PC-9 (cell line): ENCODE results near the gene POMT2. TPM values are rescaled to one million over a fixed set of nuclear protein-coding genes. Genes with fewer than 3 reads are reported as not detected.

Source experiments
- BruUV-seq: library from RNA; stranded (reverse); fragments of 400-500 nt; replicated peaks from 2 replicates; lab custom pipeline; 2021; lab: Mats Ljungman, UMichigan
- CTCF ChIA-PET: fragments of 300-600 bp; sonication (Branson Sonifier 250); formaldehyde crosslinking; loops from one replicate; lab custom pipeline; 2022; ENCODE audit warnings: antibody characterized with exemption; lab: Charles Lee
- POLR2A ChIA-PET: fragments of 300-600 bp; sonication (Branson Sonifier 250); formaldehyde crosslinking; loops from one replicate; lab custom pipeline; 2022; ENCODE audit warnings: antibody characterized with exemption; ENCODE audit not compliant: unreplicated experiment; lab: Charles Lee
- DNase-seq, 2 experiments: peaks; one replicate each; pipeline versions ENCODE4 v3.0.0 to v3.0.0-alpha.2; 2015 to 2022; ENCODE audit warnings: mixed read lengths in 1 of 2
- H2AFZ ChIP-seq: fragments of 200-600 bp; sonication (generic); 2 replicates; pipeline ENCODE4 v1.8.1; 2017; ENCODE audit warnings: antibody characterized with exemption
- H3F3A ChIP-seq: fragments of 200-600 bp; sonication (generic); 2 replicates; pipeline ENCODE4 v1.8.1; 2017; ENCODE audit warnings: antibody characterized with exemption, mild to moderate bottlenecking, low read depth; ENCODE audit not compliant: insufficient read depth
- H3K27ac ChIP-seq: fragments of 200-600 bp; sonication (generic); 2 replicates; pipeline ENCODE4 v1.6.1; 2016; ENCODE audit warnings: mixed run types
- H3K27me3 ChIP-seq: fragments of 200-600 bp; sonication (generic); 2 replicates; pipeline ENCODE4 v1.6.1; 2016; ENCODE audit warnings: low read depth, mixed run types; ENCODE audit not compliant: insufficient read depth
- H3K36me3 ChIP-seq: fragments of 200-600 bp; sonication (generic); 2 replicates; pipeline ENCODE4 v1.6.1; 2016; ENCODE audit warnings: low read depth, mixed run types
- H3K4me1 ChIP-seq: fragments of 200-600 bp; sonication (generic); replicated peaks from 2 replicates; pipeline ENCODE4 v1.6.1; 2016; ENCODE audit warnings: mixed run types; ENCODE audit not compliant: insufficient read depth
- H3K4me2 ChIP-seq: fragments of 200-600 bp; sonication (generic); 2 replicates; pipeline ENCODE4 v1.6.1; 2017; ENCODE audit warnings: mixed run types
- H3K4me3 ChIP-seq: fragments of 200-600 bp; sonication (generic); 2 replicates; pipeline ENCODE4 v1.6.1; 2016; ENCODE audit warnings: mixed run types
- H3K79me2 ChIP-seq: fragments of 200-600 bp; sonication (generic); 2 replicates; pipeline ENCODE4 v1.6.1; 2017; ENCODE audit warnings: low read depth, mixed run types
- H3K9me2 ChIP-seq: fragments of 200-600 bp; sonication (generic); 2 replicates; pipeline ENCODE4 v1.8.1; 2017; ENCODE audit warnings: mild to moderate bottlenecking; ENCODE audit not compliant: insufficient read depth
- H3K9me3 ChIP-seq: fragments of 200-600 bp; sonication (generic); 2 replicates; pipeline ENCODE4 v1.8.1; 2016; ENCODE audit warnings: low read depth; ENCODE audit not compliant: insufficient read depth
- H4K20me1 ChIP-seq: fragments of 200-600 bp; sonication (generic); 2 replicates; pipeline ENCODE4 v1.8.1; 2017; ENCODE audit not compliant: insufficient read depth
- CTCF ChIP-seq: fragments of 200-600 bp; sonication (generic); conservative IDR thresholded peaks from 2 replicates; pipeline ENCODE4 v1.6.1; 2017; ENCODE audit warnings: mixed run types, antibody characterized with exemption, mild to moderate bottlenecking, moderate library complexity
- EZH2 ChIP-seq: fragments of 200-600 bp; sonication (generic); IDR thresholded peaks from 2 replicates; pipeline ENCODE4 v1.8.0; 2017; ENCODE audit warnings: antibody characterized with exemption, low read depth
- intact Hi-C: fragments of 100-400 bp; cut with micrococcal nuclease; formaldehyde crosslinking; loops from one replicate; pipeline ENCODE4 v1.10.0; 2022; ENCODE audit not compliant: unreplicated experiment
- total RNA-seq: library from RNA; stranded (reverse); gene quantifications from 2 replicates; pipeline ENCODE4 v1.2.3, GENCODE V29; 2021

The POMT2 gene
- total RNA-seq, 1 experiment from 2014 or later, result 96.5 TPM

DNA sequence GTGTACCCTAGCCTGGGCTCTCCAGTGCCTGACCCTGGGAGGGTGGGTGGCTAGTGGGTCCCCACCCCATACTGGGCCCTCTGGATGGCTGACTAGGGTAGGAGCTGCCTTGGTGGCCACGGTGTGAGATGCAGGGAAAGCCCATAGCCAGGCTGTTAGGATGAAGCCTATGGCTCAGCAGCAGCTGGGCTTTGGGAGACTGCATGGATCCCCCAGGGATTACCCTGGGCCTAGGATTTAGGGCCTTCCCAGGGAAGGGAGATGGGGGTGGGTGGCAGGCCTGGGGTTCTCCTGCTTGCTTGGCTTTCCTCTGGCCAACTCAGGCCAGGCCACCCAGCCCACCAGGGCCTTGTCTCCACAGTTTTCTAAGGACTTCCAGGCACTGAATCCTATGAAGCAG, 6.4 kb upstream of the POMT2 start:
- Histone ChIP-seq H3K4me1 (peaks cover 5% of the 10 kb centered on the region), H3K27ac (no peak overlapping the region), H3K36me3 (no peaks in the 10 kb centered on the region), H3F3A (no peaks in the 10 kb centered on the region), H4K20me1 (no peaks in the 10 kb centered on the region), H3K9me3 (no peaks in the 10 kb centered on the region), H3K27me3 (no peaks in the 10 kb centered on the region), H3K79me2 (peaks cover 9% of the 10 kb centered on the region), H2AFZ (no peak overlapping the region), H3K4me2 (no peak overlapping the region), H3K4me3 (no peak overlapping the region), H3K9me2 (no peaks in the 10 kb centered on the region)
- intact Hi-C loops, result no loop called here
- ChIA-PET POLR2A (no interaction called here), CTCF (no interaction called here)
- TF ChIP-seq EZH2 (no peak), CTCF (no peak)
- BruUV-seq, result no TSS peak
- DNase-seq, result no peak

DNA sequence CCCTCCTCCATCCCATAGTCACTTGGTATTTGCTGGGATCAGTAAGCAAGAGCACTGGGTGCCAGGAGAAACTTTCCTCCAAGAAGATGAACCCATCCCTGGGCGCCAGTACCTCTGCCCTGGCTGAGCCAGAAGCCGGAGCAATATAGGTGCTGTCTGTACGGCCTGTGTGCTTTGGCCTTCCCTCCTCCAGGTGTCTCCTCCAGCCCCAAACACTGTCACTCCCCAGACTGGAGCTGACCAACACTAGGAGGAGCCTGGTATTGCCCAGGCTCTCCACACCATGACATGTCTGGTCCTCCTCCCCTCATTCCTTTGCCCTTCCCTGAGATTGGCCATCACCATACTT, 5.0 kb upstream of the POMT2 start:
- ChIA-PET CTCF (interaction anchor here (0.6 kb wide), 1 partner anchor 174 kb away, joined by 3 read pairs; no protein-coding TSS in a partner anchor), POLR2A (interaction anchor here (0.6 kb wide), 1 partner anchor 450 kb away, joined by 3 read pairs; no protein-coding TSS in a partner anchor)
- Histone ChIP-seq H3K79me2 (peaks cover 12% of the 10 kb centered on the region), H3K9me3 (no peaks in the 10 kb centered on the region), H3F3A (no peaks in the 10 kb centered on the region), H3K27me3 (no peaks in the 10 kb centered on the region), H3K36me3 (no peaks in the 10 kb centered on the region), H3K4me3 (no peak overlapping the region), H3K27ac (no peak overlapping the region), H3K4me2 (no peak overlapping the region), H4K20me1 (no peaks in the 10 kb centered on the region), H3K9me2 (no peaks in the 10 kb centered on the region), H3K4me1 (peaks cover 8% of the 10 kb centered on the region), H2AFZ (no peak overlapping the region)
- intact Hi-C loops, result no loop called here
- DNase-seq, result no peak
- no TSS peak for BruUV-seq
- TF ChIP-seq EZH2, result no peak
- peak; percentile 25; the same call in 1 of the 2 replicates for TF ChIP-seq CTCF

GRCh38 chr14:77324816-77325745, 4.4 kb upstream of the POMT2 start:
- no peak for TF ChIP-seq EZH2
- H3K4me2 ChIP-seq, result no peak overlapping the region
- CTCF ChIA-PET, result no interaction called here
- intact Hi-C loops, result loop anchor here (5.0 kb wide), 1 partner anchor 373 kb away; no protein-coding TSS in a partner anchor
- H3K4me3 ChIP-seq, result no peak overlapping the region
- no peaks in the 10 kb centered on the region for H3K27me3 ChIP-seq
- DNase-seq, result no peak
- no peak overlapping the region for H3K27ac ChIP-seq
- H3K4me1 ChIP-seq, result peaks cover 8% of the 10 kb centered on the region
- no peaks in the 10 kb centered on the region for H3K9me2 ChIP-seq
- no TSS peak for BruUV-seq
- POLR2A ChIA-PET, result no interaction called here
- H4K20me1 ChIP-seq, result no peaks in the 10 kb centered on the region
- H2AFZ ChIP-seq, result no peak overlapping the region
- peaks cover 13% of the 10 kb centered on the region for H3K79me2 ChIP-seq
- no peaks in the 10 kb centered on the region for H3K36me3 ChIP-seq
- no peaks in the 10 kb centered on the region for H3F3A ChIP-seq
- no peaks in the 10 kb centered on the region for H3K9me3 ChIP-seq
